SH-SY5Y (cell line): ENCODE results near the gene SMAD5.

ENCODE experiments used
- GATA2 ChIP-seq: IDR thresholded peaks from 2 replicates; pipeline ENCODE4 v1.6.1; 2011; ENCODE audit warnings: mild to moderate bottlenecking, low read depth, low read length
- GATA3 ChIP-seq: IDR thresholded peaks from 2 replicates; pipeline ENCODE4 v1.6.1; 2011; ENCODE audit warnings: low read depth, mild to moderate bottlenecking, low read length, moderate library complexity

DNA sequence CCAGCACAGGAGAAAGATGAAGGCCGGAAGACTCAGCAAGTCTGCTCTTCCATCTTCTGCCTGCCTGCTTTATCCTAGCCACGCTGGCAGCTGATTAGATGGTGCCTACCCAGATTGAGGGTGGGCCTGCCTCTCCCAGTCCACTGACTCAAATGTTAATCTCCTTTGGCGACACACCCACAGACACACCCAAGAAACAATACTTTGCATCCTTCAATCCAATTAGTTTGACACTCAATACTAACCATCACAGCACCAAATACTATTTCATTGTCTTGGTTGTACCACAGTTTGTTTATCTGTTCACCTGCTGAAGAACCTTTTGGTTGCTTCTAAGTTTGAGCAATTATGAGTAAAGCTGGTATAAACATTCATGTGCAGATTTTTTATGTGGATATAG, 36.6 kb downstream of the SMAD5 start:
- no peak for TF ChIP-seq GATA2
- TF ChIP-seq GATA3 = no peak
